ENCODE results near the gene ELF4. TPM values are rescaled to one million over a fixed set of nuclear protein-coding genes. Genes with fewer than 3 reads are reported as not detected.

The ELF4 gene
- total RNA-seq, 1 experiment from 2014 or later = 5.5 TPM

- Histone ChIP-seq H3K27ac (peak overlapping the region; percentile 57; the same call in 1 of the 2 replicates), H3K4me1 (peaks cover 31% of the 10 kb centered on the region)
- DNase-seq = peak; percentile 54 to 62
Measured at GRCh38 chrX:130083107-130083490, 27.2 kb downstream of the ELF4 start.

DNA sequence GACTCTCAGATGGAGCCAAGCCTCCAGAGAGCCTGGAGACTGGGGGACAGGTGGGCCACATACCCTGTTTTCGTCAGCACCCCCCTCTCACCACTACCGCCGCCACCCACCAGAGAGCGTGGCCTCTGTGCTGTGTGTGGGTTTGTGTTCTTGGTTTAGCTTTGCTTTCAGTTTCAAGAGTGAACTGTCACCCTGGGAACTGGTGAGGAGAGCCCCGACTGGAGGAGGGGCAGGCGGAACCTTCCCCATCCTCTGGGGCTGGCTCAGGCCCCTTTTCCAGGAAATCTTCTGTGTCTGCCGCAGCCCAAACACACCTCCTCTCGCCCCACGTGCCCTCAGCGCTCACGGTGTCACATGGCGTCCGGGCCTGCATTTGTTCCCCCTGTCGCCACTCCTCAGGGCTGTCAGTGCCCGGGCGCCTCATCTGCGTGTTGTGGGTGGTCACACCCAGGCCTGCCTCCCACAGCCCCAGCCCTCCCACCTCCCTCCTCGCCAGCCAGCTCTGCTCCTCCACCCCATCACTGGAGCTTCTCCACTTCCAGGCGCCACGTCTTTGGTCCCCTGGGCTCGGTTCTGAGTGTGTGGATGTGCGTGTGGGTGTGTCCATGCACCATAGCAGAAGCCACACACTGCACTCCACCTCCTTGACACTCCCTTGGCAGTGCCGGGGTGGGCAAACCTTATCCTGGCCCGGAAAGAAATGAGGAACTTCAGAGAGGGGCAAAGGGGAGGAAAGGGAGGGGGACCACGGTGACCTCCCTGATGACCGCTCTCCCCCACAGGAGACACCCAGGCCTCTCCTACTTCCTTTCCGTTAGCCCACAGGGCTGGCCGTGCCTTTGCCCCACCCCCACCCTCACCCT is 27.8 kb downstream of the ELF4 start:
- Histone ChIP-seq H3K9me3 (replicated peaks) (no peaks in the 10 kb centered on the region), H3K27ac (peak overlapping the region; percentile 57), H3K36me3 (no peaks in the 10 kb centered on the region), H3K4me1 (peaks cover 31% of the 10 kb centered on the region), H3K4me3 (peak overlapping the region; percentile 45), H3K27me3 (no peaks in the 10 kb centered on the region)
- peak; percentile 81 for DNase-seq

More at GRCh38 chrX:130083107-130083490, 27.2 kb downstream of the ELF4 start:
- no peaks in the 10 kb centered on the region for H3K27me3 ChIP-seq
- H3K9me3 ChIP-seq (replicated peaks) = no peaks in the 10 kb centered on the region
- H3K36me3 ChIP-seq = no peaks in the 10 kb centered on the region
- peak overlapping the region; percentile 45; the same call in 1 of the 2 replicates for H3K4me3 ChIP-seq

DNA sequence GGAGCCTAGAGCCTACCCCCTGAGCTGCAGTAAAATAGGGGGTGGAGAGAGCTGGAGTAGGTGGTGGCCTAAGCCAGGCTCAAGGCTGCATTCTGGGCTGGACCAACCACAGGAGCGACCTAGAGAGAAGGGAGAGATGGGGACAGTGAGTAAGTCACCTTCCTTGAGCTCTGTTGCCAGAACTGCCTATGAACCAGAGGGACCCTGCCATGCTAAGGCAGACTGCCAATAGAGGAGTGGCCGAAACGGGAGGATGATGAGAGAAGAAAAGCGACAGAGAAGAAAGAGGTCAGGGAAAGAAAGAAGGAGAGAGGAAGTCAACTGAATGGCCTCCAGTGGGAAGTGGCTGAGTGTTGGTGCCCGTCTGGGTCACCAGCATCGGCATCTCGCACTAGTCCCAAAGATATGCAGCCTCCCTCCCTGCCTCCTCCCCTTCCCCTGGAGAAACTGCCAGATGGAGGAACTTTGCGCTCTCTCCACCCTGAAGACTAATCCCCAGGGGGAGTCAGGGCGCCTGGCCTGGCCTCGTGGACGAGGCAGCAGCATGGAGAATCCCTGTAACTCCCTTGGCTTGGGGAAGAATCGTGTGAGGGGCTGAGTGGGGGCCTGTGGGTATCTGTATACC is 28.8 kb downstream of the ELF4 start:
- Histone ChIP-seq H3K9me3 (replicated peaks) (no peaks in the 10 kb centered on the region), H3K4me3 (no peak overlapping the region), H3K27ac (peak overlapping the region; percentile 57; the same call in 1 of the 2 replicates), H3K36me3 (no peaks in the 10 kb centered on the region), H3K27me3 (no peaks in the 10 kb centered on the region), H3K4me1 (peaks cover 23% of the 10 kb centered on the region)
- DNase-seq = no peak

GRCh38 chrX:130080791-130081367 is 29.4 kb downstream of the ELF4 start:
- H3K27ac ChIP-seq = no peak overlapping the region
- no peak overlapping the region for H3K4me3 ChIP-seq
- H3K9me3 ChIP-seq (replicated peaks) = no peaks in the 10 kb centered on the region
- H3K27me3 ChIP-seq = no peaks in the 10 kb centered on the region
- no peak for DNase-seq
- H3K4me1 ChIP-seq = peaks cover 17% of the 10 kb centered on the region
- H3K36me3 ChIP-seq = no peaks in the 10 kb centered on the region

DNA sequence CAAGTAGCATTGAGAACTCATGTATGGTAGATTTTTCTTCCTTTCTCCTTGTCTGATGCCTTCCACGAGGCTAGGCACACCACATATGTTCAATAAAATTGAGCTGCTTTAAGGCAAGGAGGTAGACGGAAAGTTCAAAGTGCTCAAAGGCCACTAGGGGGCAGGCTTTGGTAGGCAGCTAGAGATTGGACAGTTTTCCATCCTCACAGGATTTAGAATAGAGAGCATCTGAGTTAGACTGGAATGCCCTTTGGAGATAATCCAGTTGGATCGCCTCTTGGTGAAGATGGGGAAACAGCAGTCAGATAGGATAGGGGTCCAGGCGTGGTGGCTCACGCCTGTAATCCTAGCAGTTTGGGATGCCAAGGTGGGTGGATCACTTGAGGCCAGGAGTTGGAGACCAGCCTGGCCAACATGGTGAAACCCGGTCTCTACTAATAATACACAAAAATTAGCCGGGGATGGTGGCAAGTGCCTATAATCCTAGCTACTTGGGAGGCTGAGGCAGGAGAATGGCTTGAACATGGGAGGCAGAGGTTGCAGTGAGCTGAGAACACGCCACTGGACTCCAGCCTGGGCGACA is 30.4 kb downstream of the ELF4 start:
- no peaks in the 10 kb centered on the region for H3K36me3 ChIP-seq
- DNase-seq = peak; percentile 53 to 83
- H3K4me3 ChIP-seq = no peak overlapping the region
- H3K27ac ChIP-seq = no peak overlapping the region
- H3K4me1 ChIP-seq = peaks cover 9% of the 10 kb centered on the region; the same call in 1 of the 2 replicates
- H3K9me3 ChIP-seq (replicated peaks) = no peaks in the 10 kb centered on the region
- no peaks in the 10 kb centered on the region for H3K27me3 ChIP-seq

DNA sequence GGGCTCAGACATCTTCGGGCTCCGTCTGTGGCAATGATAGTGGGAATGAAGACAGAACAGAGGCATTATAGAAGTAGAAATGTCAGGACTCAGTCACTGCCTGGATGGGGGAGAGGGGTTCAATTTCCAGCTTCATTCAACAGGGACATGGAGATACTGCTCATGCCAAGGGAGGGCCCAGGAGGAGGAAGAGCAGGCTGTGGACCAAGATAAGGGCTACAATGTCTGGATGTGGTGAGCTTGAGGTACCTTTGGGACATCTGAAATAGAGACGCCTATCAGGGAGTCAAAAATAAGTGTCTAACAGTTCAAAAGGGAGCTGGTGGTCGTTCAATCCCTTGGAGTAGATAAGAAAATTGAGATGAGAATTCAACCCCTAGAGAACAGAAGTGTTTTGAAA is 34.5 kb downstream of the ELF4 start:
- H3K9me3 ChIP-seq (replicated peaks) = no peaks in the 10 kb centered on the region
- no peak for DNase-seq
- no peak overlapping the region for H3K27ac ChIP-seq

DNA sequence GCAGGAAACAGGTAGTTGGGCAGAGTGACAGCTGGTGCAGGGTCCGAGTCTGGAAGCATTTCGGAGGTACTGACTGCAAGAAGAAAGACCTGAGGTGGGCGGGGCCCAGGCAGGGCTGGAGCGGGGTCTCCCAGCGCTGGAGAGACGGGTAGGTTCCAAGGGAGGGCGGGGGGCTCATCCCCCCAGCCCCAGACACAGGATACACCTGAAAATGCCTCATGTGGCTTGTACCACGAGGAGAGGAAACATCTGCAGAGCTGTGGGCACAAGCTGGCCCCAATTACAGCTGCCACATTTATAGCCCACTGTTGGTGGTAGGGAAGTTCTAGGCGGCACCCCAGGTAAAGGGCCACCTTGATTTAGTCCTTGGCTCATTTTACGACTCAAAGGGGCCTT is 38.0 kb downstream of the ELF4 start:
- H3K9me3 ChIP-seq (replicated peaks) = no peaks in the 10 kb centered on the region
- H3K27ac ChIP-seq = no peak overlapping the region
- no peaks in the 10 kb centered on the region for H3K27me3 ChIP-seq
- H3K4me3 ChIP-seq = no peak overlapping the region
- H3K4me1 ChIP-seq = no peaks in the 10 kb centered on the region
- H3K36me3 ChIP-seq = no peaks in the 10 kb centered on the region
- no peak for DNase-seq

More for the DNA sequence above, 34.5 kb downstream of the ELF4 start:
- Histone ChIP-seq H3K4me3 (no peak overlapping the region), H3K4me1 (no peaks in the 10 kb centered on the region), H3K36me3 (no peaks in the 10 kb centered on the region), H3K27me3 (no peaks in the 10 kb centered on the region)

- Histone ChIP-seq H3K9me3 (replicated peaks) (no peaks in the 10 kb centered on the region), H3K4me1 (no peaks in the 10 kb centered on the region), H3K27ac (no peak overlapping the region), H3K36me3 (no peaks in the 10 kb centered on the region), H3K4me3 (no peak overlapping the region), H3K27me3 (no peaks in the 10 kb centered on the region)
- no peak for DNase-seq
Measured at GRCh38 chrX:130071611-130072344, 38.5 kb downstream of the ELF4 start.

DNA sequence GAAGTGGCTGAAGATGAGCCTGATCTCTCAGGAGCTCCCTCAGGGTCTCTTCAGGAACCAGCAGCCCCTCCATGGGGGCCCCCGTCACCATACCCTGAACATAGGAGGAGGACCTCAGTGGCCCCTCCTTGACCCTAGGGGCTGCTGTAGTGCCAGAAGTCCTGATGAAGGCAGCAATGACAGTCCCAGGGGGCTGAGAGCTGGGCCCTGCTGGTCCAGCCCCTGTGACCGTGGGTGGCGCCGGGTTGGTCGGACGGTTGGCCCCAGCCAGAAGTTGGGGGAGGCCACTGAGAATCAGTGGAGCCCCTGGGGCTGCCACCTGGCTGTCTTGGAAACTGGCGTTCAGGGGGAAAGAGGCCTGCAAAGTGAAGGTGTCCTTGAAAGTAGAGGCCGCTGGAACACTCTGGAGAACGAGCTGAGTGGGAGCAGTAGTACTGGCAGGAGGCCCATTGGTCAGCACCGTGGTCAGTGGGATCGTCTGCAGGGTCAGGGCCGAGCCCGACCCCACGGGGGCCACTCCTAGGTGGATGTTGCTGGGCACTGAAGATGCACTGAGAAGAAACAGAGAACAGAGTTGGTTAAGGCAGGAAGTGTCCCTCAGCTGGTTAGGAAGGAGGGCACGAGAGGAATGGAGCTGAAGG is 43.2 kb downstream of the ELF4 start:
- Histone ChIP-seq H3K4me1 (no peaks in the 10 kb centered on the region), H3K9me3 (replicated peaks) (no peaks in the 10 kb centered on the region), H3K36me3 (no peaks in the 10 kb centered on the region), H3K27me3 (no peaks in the 10 kb centered on the region), H3K4me3 (no peak overlapping the region), H3K27ac (no peak overlapping the region)
- DNase-seq = no peak

- Histone ChIP-seq H3K4me1 (peaks cover 6% of the 10 kb centered on the region; the same call in 1 of the 2 replicates), H3K36me3 (no peaks in the 10 kb centered on the region), H3K9me3 (replicated peaks) (no peaks in the 10 kb centered on the region), H3K27me3 (no peaks in the 10 kb centered on the region), H3K27ac (peak overlapping the region; percentile 72), H3K4me3 (peak overlapping the region; percentile 68)
- peak; percentile 77 to 81 for DNase-seq
Measured at GRCh38 chrX:130060122-130061069, 49.9 kb downstream of the ELF4 start.

DNA sequence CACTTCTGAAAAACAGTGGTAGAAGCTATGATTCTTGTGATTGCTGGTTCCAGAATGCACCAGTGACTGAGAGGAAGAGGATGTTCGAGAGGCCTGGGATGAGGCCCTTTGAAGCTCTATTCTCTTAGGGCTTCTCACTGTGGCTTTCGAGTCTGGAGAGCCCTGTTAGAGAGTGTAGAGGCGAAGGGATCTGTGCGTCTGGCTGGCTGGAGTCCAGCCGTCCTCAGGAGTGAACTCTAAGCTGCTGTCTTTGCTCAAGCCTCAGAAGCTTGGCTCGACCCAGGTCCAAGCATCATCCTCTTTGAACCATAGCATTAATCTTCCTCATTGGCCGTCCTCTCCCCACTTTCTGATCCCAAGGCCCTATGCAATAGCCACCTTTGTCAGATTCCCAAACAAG is 51.6 kb downstream of the ELF4 start:
- Histone ChIP-seq H3K27ac (no peak overlapping the region), H3K4me3 (no peak overlapping the region), H3K27me3 (no peaks in the 10 kb centered on the region), H3K36me3 (0 out of 2 replicates have a peak, but pooled peaks cover 2% of the 10 kb centered on the region), H3K4me1 (peaks cover 20% of the 10 kb centered on the region; the same call in 1 of the 2 replicates), H3K9me3 (replicated peaks) (no peaks in the 10 kb centered on the region)
- DNase-seq = no peak

- no peak overlapping the region for H3K27ac ChIP-seq
- H3K27me3 ChIP-seq = no peaks in the 10 kb centered on the region
- no peak for DNase-seq
Measured at GRCh38 chrX:130057209-130057608, 53.1 kb downstream of the ELF4 start.

GRCh38 chrX:130055899-130056298 is 54.4 kb downstream of the ELF4 start:
- Histone ChIP-seq H3K4me1 (peaks cover 31% of the 10 kb centered on the region; the same call in 1 of the 2 replicates), H3K27ac (peak overlapping the region; percentile 76), H3K9me3 (replicated peaks) (no peaks in the 10 kb centered on the region), H3K4me3 (no peak overlapping the region), H3K27me3 (no peaks in the 10 kb centered on the region), H3K36me3 (peaks cover 6% of the 10 kb centered on the region; the same call in 1 of the 2 replicates)
- peak in 1 of 2 experiments; percentile 10 for DNase-seq

More at GRCh38 chrX:130057209-130057608, 53.1 kb downstream of the ELF4 start:
- peaks cover 5% of the 10 kb centered on the region; the same call in 1 of the 2 replicates for H3K36me3 ChIP-seq
- no peak overlapping the region for H3K4me3 ChIP-seq
- H3K9me3 ChIP-seq (replicated peaks) = no peaks in the 10 kb centered on the region
- H3K4me1 ChIP-seq = peaks cover 31% of the 10 kb centered on the region; the same call in 1 of the 2 replicates

Data from SJCRH30 (cell line).